Neural progenitor cell (in vitro differentiated cells): ENCODE data around the gene UBFD1. TPM values are rescaled to one million over a fixed set of nuclear protein-coding genes. Genes with fewer than 3 reads are reported as not detected.

Experiments used
- DNase-seq: peaks from one replicate; pipeline ENCODE4 v3.0.0-alpha.2; 2016; ENCODE audit warnings: low spot score
- H2AFZ ChIP-seq: fragments of 200-600 bp; sonication (generic); replicated peaks from 2 replicates; pipeline ENCODE4 v1.6.1; 2016; ENCODE audit warnings: antibody characterized with exemption
- H3F3A ChIP-seq: fragments of 200-600 bp; sonication (generic); 2 replicates; pipeline ENCODE4 v1.6.1; 2016; ENCODE audit warnings: antibody characterized with exemption, low read depth
- H3K27ac ChIP-seq: fragments of 200-600 bp; sonication (generic); 2 replicates; pipeline ENCODE4 v1.5.1; 2016; ENCODE audit warnings: mild to moderate bottlenecking
- H3K27me3 ChIP-seq: fragments of 200-600 bp; sonication (generic); 2 replicates; pipeline ENCODE4 v1.6.1; 2016; ENCODE audit warnings: mild to moderate bottlenecking, moderate library complexity
- H3K36me3 ChIP-seq: fragments of 200-600 bp; sonication (generic); 2 replicates; pipeline ENCODE4 v1.5.1; 2016
- H3K4me1 ChIP-seq: fragments of 200-600 bp; sonication (generic); 2 replicates; pipeline ENCODE4 v1.6.1; 2016; ENCODE audit warnings: mixed run types
- H3K4me2 ChIP-seq: fragments of 200-600 bp; sonication (generic); 2 replicates; pipeline ENCODE4 v1.6.1; 2016
- H3K4me3 ChIP-seq: fragments of 200-600 bp; sonication (generic); 2 replicates; pipeline ENCODE4 v1.5.1; 2016
- H3K79me2 ChIP-seq: fragments of 200-600 bp; sonication (generic); 2 replicates; pipeline ENCODE4 v1.6.1; 2016; ENCODE audit warnings: low read depth
- H3K9ac ChIP-seq: fragments of 200-600 bp; sonication (generic); 2 replicates; pipeline ENCODE4 v1.6.1; 2016
- H3K9me3 ChIP-seq: fragments of 200-600 bp; sonication (generic); 2 replicates; pipeline ENCODE4 v1.5.1; 2016; ENCODE audit warnings: low read depth
- H4K20me1 ChIP-seq: fragments of 200-600 bp; sonication (generic); 2 replicates; pipeline ENCODE4 v1.6.1; 2016; ENCODE audit warnings: low read depth
- H3K27ac Mint-ChIP-seq: 3 replicates; pipeline ENCODE4 v1.8.0; 2021; ENCODE audit warnings: mixed read lengths
- H3K27me3 Mint-ChIP-seq: 2 replicates; pipeline ENCODE4 v1.8.0; 2022; ENCODE audit warnings: low read depth, mild to moderate bottlenecking, inconsistent platforms, moderate library complexity, mixed read lengths; ENCODE audit not compliant: insufficient read depth
- H3K36me3 Mint-ChIP-seq: 3 replicates; pipeline ENCODE4 v1.8.0; 2021; ENCODE audit warnings: mixed read lengths
- H3K4me1 Mint-ChIP-seq: 3 replicates; pipeline ENCODE4 v1.8.0; 2021; ENCODE audit warnings: mixed read lengths
- H3K4me3 Mint-ChIP-seq: 3 replicates; pipeline ENCODE4 v1.8.0; 2021; ENCODE audit warnings: mild to moderate bottlenecking, moderate library complexity, mixed read lengths
- H3K9me3 Mint-ChIP-seq: 3 replicates; pipeline ENCODE4 v1.8.0; 2020; ENCODE audit warnings: mixed read lengths
- EZH2 ChIP-seq: fragments of 200-600 bp; sonication (generic); IDR thresholded peaks from 2 replicates; pipeline ENCODE4 v1.6.1; 2017; ENCODE audit warnings: antibody characterized with exemption, mild to moderate bottlenecking, moderate library complexity
- EZH2phosphoT487 ChIP-seq: fragments of 200-600 bp; sonication (generic); IDR thresholded peaks from 2 replicates; pipeline ENCODE4 v1.6.1; 2017; ENCODE audit warnings: antibody characterized with exemption
- total RNA-seq: library from RNA; depleted of rRNA; stranded (reverse); fragments of >200 nt; gene quantifications from 2 replicates; pipeline ENCODE4 v1.2.3, GENCODE V29; 2015; ENCODE audit warnings: low replicate concordance
- TF ChIP-seq, protein P1 (sequence below): fragments of 200-600 bp; sonication (generic); IDR thresholded peaks from 2 replicates; pipeline ENCODE4 v1.5.1; 2017; ENCODE audit warnings: antibody characterized with exemption, mild to moderate bottlenecking

UBFD1 gene
- total RNA-seq, 1 donor from 2014 or later: 64.9 TPM

DNA sequence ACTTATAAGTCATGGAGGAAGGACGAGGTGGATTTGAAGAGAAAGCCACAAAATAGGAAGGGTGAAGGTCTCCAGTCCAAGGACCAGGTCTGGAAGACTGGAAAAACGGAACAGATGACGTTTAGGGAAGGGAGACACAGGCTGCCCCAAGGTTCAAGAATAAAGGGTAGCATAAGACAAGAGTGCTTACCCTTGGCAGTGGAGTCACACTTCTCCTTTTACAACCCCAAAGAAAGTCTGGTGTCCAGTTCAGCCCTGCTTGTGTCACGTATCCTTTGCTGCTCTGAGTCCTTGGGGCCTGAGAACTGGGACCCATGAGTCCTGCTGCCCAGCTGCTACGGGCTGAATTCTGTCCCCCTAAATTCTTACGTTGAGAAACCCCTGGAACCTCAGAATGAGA is 34.2 kb upstream of the UBFD1 start:
- no peaks in the 10 kb centered on the region for H3K4me1 Mint-ChIP-seq
- no peak overlapping the region for H3K4me3 Mint-ChIP-seq
- Histone ChIP-seq H3K4me1 (no peaks in the 10 kb centered on the region), H3F3A (no peaks in the 10 kb centered on the region), H2AFZ (no peak overlapping the region), H3K9me3 (no peaks in the 10 kb centered on the region), H3K27me3 (no peaks in the 10 kb centered on the region), H4K20me1 (no peaks in the 10 kb centered on the region), H3K9ac (no peak overlapping the region), H3K36me3 (no peaks in the 10 kb centered on the region), H3K79me2 (no peaks in the 10 kb centered on the region), H3K4me2 (no peak overlapping the region), H3K4me3 (no peak overlapping the region), H3K27ac (no peak overlapping the region)
- H3K27ac Mint-ChIP-seq: no peak overlapping the region
- DNase-seq: no peak
- no peaks in the 10 kb centered on the region for H3K27me3 Mint-ChIP-seq
- no peak for TF ChIP-seq EZH2
- TF ChIP-seq, protein P1, sequence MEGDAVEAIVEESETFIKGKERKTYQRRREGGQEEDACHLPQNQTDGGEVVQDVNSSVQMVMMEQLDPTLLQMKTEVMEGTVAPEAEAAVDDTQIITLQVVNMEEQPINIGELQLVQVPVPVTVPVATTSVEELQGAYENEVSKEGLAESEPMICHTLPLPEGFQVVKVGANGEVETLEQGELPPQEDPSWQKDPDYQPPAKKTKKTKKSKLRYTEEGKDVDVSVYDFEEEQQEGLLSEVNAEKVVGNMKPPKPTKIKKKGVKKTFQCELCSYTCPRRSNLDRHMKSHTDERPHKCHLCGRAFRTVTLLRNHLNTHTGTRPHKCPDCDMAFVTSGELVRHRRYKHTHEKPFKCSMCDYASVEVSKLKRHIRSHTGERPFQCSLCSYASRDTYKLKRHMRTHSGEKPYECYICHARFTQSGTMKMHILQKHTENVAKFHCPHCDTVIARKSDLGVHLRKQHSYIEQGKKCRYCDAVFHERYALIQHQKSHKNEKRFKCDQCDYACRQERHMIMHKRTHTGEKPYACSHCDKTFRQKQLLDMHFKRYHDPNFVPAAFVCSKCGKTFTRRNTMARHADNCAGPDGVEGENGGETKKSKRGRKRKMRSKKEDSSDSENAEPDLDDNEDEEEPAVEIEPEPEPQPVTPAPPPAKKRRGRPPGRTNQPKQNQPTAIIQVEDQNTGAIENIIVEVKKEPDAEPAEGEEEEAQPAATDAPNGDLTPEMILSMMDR: no peak
- TF ChIP-seq EZH2phosphoT487: no peak
- H3K9me3 Mint-ChIP-seq: no peaks in the 10 kb centered on the region
- H3K36me3 Mint-ChIP-seq: peaks cover 26% of the 10 kb centered on the region

DNA sequence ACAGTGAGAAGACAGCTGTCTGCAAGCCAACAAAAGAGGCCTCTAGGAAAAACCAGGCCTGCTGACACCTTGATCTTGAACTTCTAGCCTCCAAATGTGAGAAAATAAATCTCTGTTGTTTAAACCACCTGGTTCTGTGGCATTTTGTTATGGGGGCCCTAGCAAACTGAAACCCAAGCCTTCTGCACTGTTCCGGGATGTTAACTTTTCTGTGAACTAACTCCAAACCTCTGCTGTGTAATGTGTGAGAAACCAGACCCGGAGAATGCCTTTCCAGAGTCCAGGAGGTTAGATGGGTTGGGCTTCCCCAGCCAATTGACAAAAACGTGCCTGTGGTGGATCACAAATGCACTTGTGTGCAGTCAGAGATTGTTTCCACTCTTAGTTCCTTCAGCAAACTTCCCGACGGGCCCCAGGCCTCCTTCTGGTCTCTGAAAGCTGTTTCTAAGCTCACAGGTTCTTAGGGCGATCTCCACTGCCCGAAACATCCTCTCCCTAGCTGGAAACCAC is 33.6 kb upstream of the UBFD1 start:
- H3K4me3 Mint-ChIP-seq: no peak overlapping the region
- Histone ChIP-seq H3K4me2 (no peak overlapping the region), H3K27me3 (no peaks in the 10 kb centered on the region), H3K4me1 (no peaks in the 10 kb centered on the region), H3K36me3 (no peaks in the 10 kb centered on the region), H3K9ac (no peak overlapping the region), H4K20me1 (no peaks in the 10 kb centered on the region), H3K4me3 (no peak overlapping the region), H3K79me2 (no peaks in the 10 kb centered on the region), H3F3A (no peaks in the 10 kb centered on the region), H3K9me3 (no peaks in the 10 kb centered on the region), H2AFZ (no peak overlapping the region), H3K27ac (no peak overlapping the region)
- peaks cover 26% of the 10 kb centered on the region for H3K36me3 Mint-ChIP-seq
- no peak for DNase-seq
- no peaks in the 10 kb centered on the region for H3K9me3 Mint-ChIP-seq
- no peaks in the 10 kb centered on the region for H3K4me1 Mint-ChIP-seq
- peak overlapping the region; percentile 69 for H3K27ac Mint-ChIP-seq
- no peak for TF ChIP-seq EZH2
- TF ChIP-seq EZH2phosphoT487: no peak
- TF ChIP-seq, protein P1: no peak
- H3K27me3 Mint-ChIP-seq: no peaks in the 10 kb centered on the region

DNA sequence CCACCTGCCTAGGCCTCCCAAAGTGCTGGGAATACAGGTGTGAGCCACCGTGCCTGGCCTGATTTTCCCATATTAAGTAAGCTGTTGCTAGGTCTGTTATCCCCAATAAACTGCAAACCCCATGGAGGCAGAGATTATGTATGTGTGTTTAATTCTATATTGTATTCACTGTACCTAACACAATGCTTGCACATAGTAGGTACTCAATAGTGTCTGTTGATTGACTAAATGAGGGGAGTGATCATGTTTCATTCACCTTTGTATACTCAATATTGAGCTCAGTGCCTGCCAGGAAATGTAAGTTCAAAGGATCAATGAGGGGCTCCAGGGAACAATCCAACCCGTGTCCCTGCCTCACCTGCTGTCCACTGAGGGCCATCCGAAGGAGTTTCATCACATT is 32.6 kb upstream of the UBFD1 start:
- Histone ChIP-seq H3K79me2 (no peaks in the 10 kb centered on the region), H3K4me1 (no peaks in the 10 kb centered on the region), H3K27me3 (no peaks in the 10 kb centered on the region), H4K20me1 (no peaks in the 10 kb centered on the region), H3K9ac (no peak overlapping the region), H3F3A (no peaks in the 10 kb centered on the region), H3K4me2 (no peak overlapping the region), H2AFZ (no peak overlapping the region), H3K27ac (no peak overlapping the region), H3K36me3 (no peaks in the 10 kb centered on the region), H3K9me3 (no peaks in the 10 kb centered on the region), H3K4me3 (no peak overlapping the region)
- DNase-seq: no peak
- H3K4me3 Mint-ChIP-seq: no peak overlapping the region
- peaks cover 24% of the 10 kb centered on the region for H3K36me3 Mint-ChIP-seq
- H3K9me3 Mint-ChIP-seq: no peaks in the 10 kb centered on the region
- H3K27me3 Mint-ChIP-seq: no peaks in the 10 kb centered on the region
- no peak overlapping the region for H3K27ac Mint-ChIP-seq
- H3K4me1 Mint-ChIP-seq: no peaks in the 10 kb centered on the region
- TF ChIP-seq EZH2phosphoT487: no peak
- TF ChIP-seq, protein P1: no peak
- TF ChIP-seq EZH2: no peak
